ENCODE measurements around the gene NDUFAF8. TPM values are rescaled to one million over a fixed set of nuclear protein-coding genes. Genes with fewer than 3 reads are reported as not detected.

NDUFAF8 gene
- total RNA-seq, 1 experiment from 2014 or later = 60.1 TPM

DNA sequence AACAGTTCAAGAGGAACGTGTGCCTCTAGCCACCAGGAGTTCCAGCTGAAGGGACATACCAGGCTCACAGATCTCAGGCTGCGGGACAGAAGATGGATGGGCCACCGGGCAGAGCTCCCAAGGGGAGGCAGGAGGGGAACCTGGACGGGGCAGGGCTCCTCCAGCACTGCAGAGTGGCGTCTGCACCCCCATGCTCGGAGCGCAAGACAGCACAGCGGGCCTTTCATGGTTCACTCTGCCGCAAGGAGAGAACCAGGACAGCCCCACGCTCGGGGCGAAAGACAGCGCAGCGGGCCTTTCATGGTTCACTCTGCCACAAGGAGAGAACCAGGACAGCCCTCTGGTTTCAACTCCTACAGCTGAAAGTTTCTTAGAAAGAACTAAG lies 35.3 kb downstream of the NDUFAF8 start:
- Histone ChIP-seq H3K79me1 (ENCODE audit: insufficient read depth, low read depth, low read length, poor library complexity, severe bottlenecking) (no peaks in the 10 kb centered on the region), H2BK20ac (ENCODE audit: low read depth, low read length, poor library complexity, severe bottlenecking) (no peak overlapping the region), H3K9me3 (ENCODE audit: control insufficient read depth, low read depth, low read length) (no peaks in the 10 kb centered on the region), H3K27me3 (ENCODE audit: insufficient read depth, low read length) (no peaks in the 10 kb centered on the region), H3K14ac (ENCODE audit: insufficient read depth, low read length) (no peak overlapping the region), H3K9ac (ENCODE audit: extremely low read depth, insufficient read length, low read length) (no peak overlapping the region), H4K8ac (replicated peaks; ENCODE audit: insufficient read length, low read depth, low read length) (no peak overlapping the region), H2AFZ (ENCODE audit: low read length) (no peak overlapping the region), H3K23me2 (ENCODE audit: insufficient read length, low read depth, low read length, poor library complexity, severe bottlenecking) (peaks cover 2% of the 10 kb centered on the region), H3K18ac (ENCODE audit: insufficient read length, low read depth, low read length) (no peak overlapping the region), H3K27ac (ENCODE audit: insufficient read length, low read depth, low read length) (no peak overlapping the region), H3K23ac (ENCODE audit: insufficient read length, low read depth, low read length) (no peak overlapping the region), H3K4ac (ENCODE audit: low read depth, low read length) (no peak overlapping the region), H2BK15ac (ENCODE audit: low read depth, low read length) (no peak overlapping the region), H3K4me2 (ENCODE audit: insufficient read depth, insufficient read length, low read length) (no peak overlapping the region), H4K91ac (ENCODE audit: insufficient read length, low read depth, low read length) (no peak overlapping the region), H3T11ph (ENCODE audit: low read length) (no peak overlapping the region), H2BK5ac (ENCODE audit: insufficient read length, low read length) (no peak overlapping the region), H2AK5ac (ENCODE audit: insufficient read length, low read length) (no peak overlapping the region), H3K56ac (ENCODE audit: insufficient read length, low read depth, low read length) (no peak overlapping the region), H3K79me2 (ENCODE audit: insufficient read depth, low read length) (no peaks in the 10 kb centered on the region), H2BK120ac (ENCODE audit: low read depth, low read length, poor library complexity, severe bottlenecking) (no peak overlapping the region), H4K5ac (ENCODE audit: insufficient read length, low read depth, low read length) (no peak overlapping the region), H4K20me1 (ENCODE audit: control insufficient read depth, insufficient read depth, insufficient read length) (no peaks in the 10 kb centered on the region), H3K4me1 (ENCODE audit: insufficient read depth, low read length) (no peaks in the 10 kb centered on the region), H2BK12ac (ENCODE audit: insufficient read length, low read depth, low read length) (no peak overlapping the region)
- Mint-ChIP-seq H3K36me3 (ENCODE audit: insufficient read depth in 1 of 3, low read depth in 3 of 3) (peaks cover 18 to 55% (median 49%) of the 10 kb centered on the region in 3 experiments), H3K9me3 (no peaks in the 10 kb centered on the region), H3K4me1 (no peaks in the 10 kb centered on the region), H3K27me3 (ENCODE audit: low read depth) (no peaks in the 10 kb centered on the region), H3K27ac (no peak overlapping the region), H3K4me3 (no peak overlapping the region)
- TF ChIP-seq, protein P1, sequence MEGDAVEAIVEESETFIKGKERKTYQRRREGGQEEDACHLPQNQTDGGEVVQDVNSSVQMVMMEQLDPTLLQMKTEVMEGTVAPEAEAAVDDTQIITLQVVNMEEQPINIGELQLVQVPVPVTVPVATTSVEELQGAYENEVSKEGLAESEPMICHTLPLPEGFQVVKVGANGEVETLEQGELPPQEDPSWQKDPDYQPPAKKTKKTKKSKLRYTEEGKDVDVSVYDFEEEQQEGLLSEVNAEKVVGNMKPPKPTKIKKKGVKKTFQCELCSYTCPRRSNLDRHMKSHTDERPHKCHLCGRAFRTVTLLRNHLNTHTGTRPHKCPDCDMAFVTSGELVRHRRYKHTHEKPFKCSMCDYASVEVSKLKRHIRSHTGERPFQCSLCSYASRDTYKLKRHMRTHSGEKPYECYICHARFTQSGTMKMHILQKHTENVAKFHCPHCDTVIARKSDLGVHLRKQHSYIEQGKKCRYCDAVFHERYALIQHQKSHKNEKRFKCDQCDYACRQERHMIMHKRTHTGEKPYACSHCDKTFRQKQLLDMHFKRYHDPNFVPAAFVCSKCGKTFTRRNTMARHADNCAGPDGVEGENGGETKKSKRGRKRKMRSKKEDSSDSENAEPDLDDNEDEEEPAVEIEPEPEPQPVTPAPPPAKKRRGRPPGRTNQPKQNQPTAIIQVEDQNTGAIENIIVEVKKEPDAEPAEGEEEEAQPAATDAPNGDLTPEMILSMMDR (conservative IDR thresholded peaks at IDR 0.05) = no peak
- WGBS (ENCODE audit: extremely low coverage, insufficient read length, low lambda C conversion rate) = no CpG with 5 or more reads among the region's 14 CpGs
- no peak for DNase-seq
